Measurements from ENCODE around the gene KNOP1.

The KNOP1 gene

GRCh38 chr16:19660432-19660831, 57.6 kb downstream of the KNOP1 start:
- H3K4me1 ChIP-seq (ENCODE audit: insufficient read depth, low read length, severe bottlenecking) = no peaks in the 10 kb centered on the region
- H3K79me2 ChIP-seq (ENCODE audit: insufficient read depth, low read length) = no peaks in the 10 kb centered on the region
- no peaks in the 10 kb centered on the region for H3K9me2 ChIP-seq (ENCODE audit: low read depth, low read length)
- no peak overlapping the region for H2AFZ ChIP-seq (ENCODE audit: low read length)
- H3K27me3 ChIP-seq (ENCODE audit: insufficient read depth, low read length) = no peaks in the 10 kb centered on the region
- H3F3A ChIP-seq (ENCODE audit: insufficient read depth, low read length) = no peaks in the 10 kb centered on the region
- H3K27ac ChIP-seq (ENCODE audit: low read depth, low read length, poor library complexity, severe bottlenecking) = no peak overlapping the region
- H3K36me3 ChIP-seq (ENCODE audit: insufficient read depth, low read length) = peaks cover 30% of the 10 kb centered on the region
- H3K4me2 ChIP-seq (ENCODE audit: low read length) = no peak overlapping the region
- no peak overlapping the region for H3K9ac ChIP-seq (ENCODE audit: low read length)
- no peak for TF ChIP-seq CTCF (IDR thresholded peaks at IDR 0.05; ENCODE audit: low read length)
- no peak for TF ChIP-seq EZH2 (IDR thresholded peaks at IDR 0.05; ENCODE audit: borderline replicate concordance, low read length)
- H3K4me3 ChIP-seq (ENCODE audit: low read depth, low read length, poor library complexity, severe bottlenecking) = no peak overlapping the region
- no peaks in the 10 kb centered on the region for H4K20me1 ChIP-seq (ENCODE audit: insufficient read depth, low read length)
- H3K9me3 ChIP-seq (ENCODE audit: low read length) = no peaks in the 10 kb centered on the region

GRCh38 chr16:19659554-19659953, 58.5 kb downstream of the KNOP1 start:
- no peaks in the 10 kb centered on the region for H3K9me2 ChIP-seq (ENCODE audit: low read depth, low read length)
- no peak for TF ChIP-seq EZH2 (IDR thresholded peaks at IDR 0.05; ENCODE audit: borderline replicate concordance, low read length)
- no peak for TF ChIP-seq CTCF (IDR thresholded peaks at IDR 0.05; ENCODE audit: low read length)
- H3K79me2 ChIP-seq (ENCODE audit: insufficient read depth, low read length) = no peaks in the 10 kb centered on the region
- H3K27ac ChIP-seq (ENCODE audit: low read depth, low read length, poor library complexity, severe bottlenecking) = no peak overlapping the region
- H3K9ac ChIP-seq (ENCODE audit: low read length) = no peak overlapping the region
- no peaks in the 10 kb centered on the region for H3F3A ChIP-seq (ENCODE audit: insufficient read depth, low read length)
- no peak overlapping the region for H2AFZ ChIP-seq (ENCODE audit: low read length)
- H3K4me1 ChIP-seq (ENCODE audit: insufficient read depth, low read length, severe bottlenecking) = no peaks in the 10 kb centered on the region
- H3K4me2 ChIP-seq (ENCODE audit: low read length) = no peak overlapping the region
- H3K9me3 ChIP-seq (ENCODE audit: low read length) = no peaks in the 10 kb centered on the region
- H3K4me3 ChIP-seq (ENCODE audit: low read depth, low read length, poor library complexity, severe bottlenecking) = no peak overlapping the region
- H3K27me3 ChIP-seq (ENCODE audit: insufficient read depth, low read length) = no peaks in the 10 kb centered on the region
- no peaks in the 10 kb centered on the region for H4K20me1 ChIP-seq (ENCODE audit: insufficient read depth, low read length)
- H3K36me3 ChIP-seq (ENCODE audit: insufficient read depth, low read length) = peaks cover 30% of the 10 kb centered on the region

- H3K9me3 ChIP-seq (ENCODE audit: low read length) = no peaks in the 10 kb centered on the region
- no peak overlapping the region for H3K4me2 ChIP-seq (ENCODE audit: low read length)
- no peak overlapping the region for H3K9ac ChIP-seq (ENCODE audit: low read length)
- no peak overlapping the region for H3K27ac ChIP-seq (ENCODE audit: low read depth, low read length, poor library complexity, severe bottlenecking)
- TF ChIP-seq EZH2 (IDR thresholded peaks at IDR 0.05; ENCODE audit: borderline replicate concordance, low read length) (no peak), CTCF (IDR thresholded peaks at IDR 0.05; ENCODE audit: low read length) (no peak)
- no peaks in the 10 kb centered on the region for H3K79me2 ChIP-seq (ENCODE audit: insufficient read depth, low read length)
- no peaks in the 10 kb centered on the region for H3K9me2 ChIP-seq (ENCODE audit: low read depth, low read length)
- H3K36me3 ChIP-seq (ENCODE audit: insufficient read depth, low read length) = peaks cover 42% of the 10 kb centered on the region
- no peaks in the 10 kb centered on the region for H3K4me1 ChIP-seq (ENCODE audit: insufficient read depth, low read length, severe bottlenecking)
- no peaks in the 10 kb centered on the region for H3K27me3 ChIP-seq (ENCODE audit: insufficient read depth, low read length)
- H4K20me1 ChIP-seq (ENCODE audit: insufficient read depth, low read length) = no peaks in the 10 kb centered on the region
- H2AFZ ChIP-seq (ENCODE audit: low read length) = no peak overlapping the region
- H3K4me3 ChIP-seq (ENCODE audit: low read depth, low read length, poor library complexity, severe bottlenecking) = no peak overlapping the region
- no peaks in the 10 kb centered on the region for H3F3A ChIP-seq (ENCODE audit: insufficient read depth, low read length)
Observed at GRCh38 chr16:19657831-19658230, 60.2 kb downstream of the KNOP1 start.
